GM19463 (cell line): ENCODE measurements around the gene GNA15.
"Not testable (repeated sequence)": the region's sequence is repeated elsewhere in the genome, so short reads cannot be mapped to it uniquely, and the experiment has no call there.

Experiments
- ATAC-seq: cut with Tn5 transposase; IDR thresholded peaks from one replicate; pipeline ENCODE4 v1.9.1; 2021; ENCODE audit warnings: mild to moderate bottlenecking, moderate library complexity; ENCODE audit not compliant: unreplicated experiment

The GNA15 gene

GRCh38 chr19:3171894-3172672 is 36.2 kb downstream of the GNA15 start:
- ATAC-seq: no peak

GRCh38 chr19:3172673-3173000 is 36.8 kb downstream of the GNA15 start:
- not testable (repeated sequence) for ATAC-seq

DNA sequence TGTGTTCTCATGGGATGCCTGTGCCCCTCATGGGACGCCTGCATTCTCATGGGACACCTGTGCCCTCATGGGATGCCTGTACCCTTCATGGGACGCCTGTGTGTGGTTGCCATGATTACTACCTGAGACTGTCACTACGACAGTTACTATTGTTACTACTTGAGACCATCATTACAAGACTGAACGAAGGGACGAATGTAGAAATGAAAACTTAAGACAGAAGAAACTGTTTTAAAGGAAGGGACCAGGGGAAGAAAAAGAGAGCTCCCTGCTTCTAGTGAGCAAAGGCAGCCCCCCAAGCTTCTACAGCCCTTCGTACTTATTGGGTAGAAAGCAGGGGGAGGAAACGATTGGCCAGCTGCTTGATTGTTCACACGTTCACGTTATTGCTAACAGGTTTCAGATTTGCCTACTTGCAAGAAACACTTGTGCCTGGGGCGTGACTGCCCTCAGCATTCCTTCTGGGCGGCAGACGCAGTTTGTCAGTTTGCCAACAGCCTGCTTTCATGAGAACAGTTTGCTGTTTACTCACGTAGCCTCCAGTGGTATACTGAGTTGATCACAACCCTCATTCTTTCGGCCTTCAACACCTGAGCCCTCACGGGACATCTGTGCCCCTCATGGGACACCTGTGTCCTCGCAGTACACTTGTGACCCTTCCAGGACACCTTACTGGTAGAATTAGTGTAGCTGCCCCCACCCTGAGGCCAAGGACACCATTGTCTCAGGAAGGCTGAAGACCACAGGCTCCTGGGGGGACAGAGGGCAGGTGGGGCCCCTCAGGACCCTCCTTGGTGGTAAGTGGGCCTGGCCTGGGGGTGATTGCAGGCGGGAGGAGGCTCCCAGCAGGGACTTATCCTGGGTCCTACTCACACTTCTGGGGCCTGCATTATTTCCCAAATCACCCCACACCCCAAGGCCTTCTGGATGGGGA is 40.2 kb downstream of the GNA15 start:
- no peak for ATAC-seq

GRCh38 chr19:3176715-3177501 is 41.1 kb downstream of the GNA15 start:
- ATAC-seq: no peak

- peak; percentile 54 for ATAC-seq
Measured at GRCh38 chr19:3178377-3178972, 42.6 kb downstream of the GNA15 start, which contains the start of gene S1PR4. TSS of gene S1PR4 (plus strand) at chr19:3178769. CDS start at chr19:3178793, 24 bp downstream.

DNA sequence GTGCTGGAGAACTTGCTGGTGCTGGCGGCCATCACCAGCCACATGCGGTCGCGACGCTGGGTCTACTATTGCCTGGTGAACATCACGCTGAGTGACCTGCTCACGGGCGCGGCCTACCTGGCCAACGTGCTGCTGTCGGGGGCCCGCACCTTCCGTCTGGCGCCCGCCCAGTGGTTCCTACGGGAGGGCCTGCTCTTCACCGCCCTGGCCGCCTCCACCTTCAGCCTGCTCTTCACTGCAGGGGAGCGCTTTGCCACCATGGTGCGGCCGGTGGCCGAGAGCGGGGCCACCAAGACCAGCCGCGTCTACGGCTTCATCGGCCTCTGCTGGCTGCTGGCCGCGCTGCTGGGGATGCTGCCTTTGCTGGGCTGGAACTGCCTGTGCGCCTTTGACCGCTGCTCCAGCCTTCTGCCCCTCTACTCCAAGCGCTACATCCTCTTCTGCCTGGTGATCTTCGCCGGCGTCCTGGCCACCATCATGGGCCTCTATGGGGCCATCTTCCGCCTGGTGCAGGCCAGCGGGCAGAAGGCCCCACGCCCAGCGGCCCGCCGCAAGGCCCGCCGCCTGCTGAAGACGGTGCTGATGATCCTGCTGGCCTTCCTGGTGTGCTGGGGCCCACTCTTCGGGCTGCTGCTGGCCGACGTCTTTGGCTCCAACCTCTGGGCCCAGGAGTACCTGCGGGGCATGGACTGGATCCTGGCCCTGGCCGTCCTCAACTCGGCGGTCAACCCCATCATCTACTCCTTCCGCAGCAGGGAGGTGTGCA is 43.3 kb downstream of the GNA15 start:
- ATAC-seq: peak; percentile 3

DNA sequence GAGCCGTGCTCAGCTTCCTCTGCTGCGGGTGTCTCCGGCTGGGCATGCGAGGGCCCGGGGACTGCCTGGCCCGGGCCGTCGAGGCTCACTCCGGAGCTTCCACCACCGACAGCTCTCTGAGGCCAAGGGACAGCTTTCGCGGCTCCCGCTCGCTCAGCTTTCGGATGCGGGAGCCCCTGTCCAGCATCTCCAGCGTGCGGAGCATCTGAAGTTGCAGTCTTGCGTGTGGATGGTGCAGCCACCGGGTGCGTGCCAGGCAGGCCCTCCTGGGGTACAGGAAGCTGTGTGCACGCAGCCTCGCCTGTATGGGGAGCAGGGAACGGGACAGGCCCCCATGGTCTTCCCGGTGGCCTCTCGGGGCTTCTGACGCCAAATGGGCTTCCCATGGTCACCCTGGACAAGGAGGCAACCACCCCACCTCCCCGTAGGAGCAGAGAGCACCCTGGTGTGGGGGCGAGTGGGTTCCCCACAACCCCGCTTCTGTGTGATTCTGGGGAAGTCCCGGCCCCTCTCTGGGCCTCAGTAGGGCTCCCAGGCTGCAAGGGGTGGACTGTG is 44.0 kb downstream of the GNA15 start:
- ATAC-seq: no peak

DNA sequence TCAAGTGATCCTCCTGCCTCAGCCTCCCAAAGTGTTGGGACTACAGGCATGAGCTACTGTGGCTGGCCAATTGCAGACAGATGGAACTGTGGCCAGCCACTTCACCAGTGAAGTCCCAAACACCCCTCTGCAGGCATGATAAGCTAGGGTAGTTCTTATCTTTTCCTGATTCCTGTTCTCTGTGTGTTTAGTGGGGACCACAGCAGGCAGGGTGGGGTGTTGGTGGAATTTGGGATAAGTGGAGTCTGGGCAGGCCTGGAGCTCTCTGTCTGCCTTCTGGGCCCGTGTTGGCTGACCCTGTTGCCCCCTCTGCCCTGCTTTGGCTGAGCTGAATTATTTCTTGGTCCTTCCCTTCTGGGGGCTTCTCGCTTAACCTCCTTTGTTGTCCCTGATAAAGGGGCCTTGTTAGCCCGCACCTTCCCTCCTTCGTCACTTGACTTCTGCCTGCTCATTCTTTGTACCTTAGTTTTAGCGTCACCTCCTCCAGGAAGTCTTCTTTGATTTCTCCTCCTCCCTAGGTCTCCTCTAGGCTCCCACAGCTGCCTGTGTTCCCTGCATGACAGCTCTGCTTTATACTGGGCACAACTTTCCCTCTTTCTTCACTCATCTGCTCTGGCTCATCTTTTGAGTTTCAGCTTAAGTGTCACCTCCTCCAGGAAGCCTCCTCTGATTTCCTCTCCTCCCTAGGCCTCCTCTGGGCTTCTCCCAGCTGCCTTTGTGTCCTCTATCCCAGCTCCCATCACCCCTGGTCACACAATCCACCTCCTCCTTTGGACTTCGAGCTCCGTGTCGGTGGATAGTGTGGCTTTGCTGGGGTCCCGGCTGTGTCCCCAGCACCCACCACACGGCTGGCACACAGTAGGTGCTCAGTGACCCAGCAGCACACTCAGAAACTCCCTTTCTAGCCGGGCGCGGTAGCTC is 48.1 kb downstream of the GNA15 start:
- ATAC-seq: no peak

DNA sequence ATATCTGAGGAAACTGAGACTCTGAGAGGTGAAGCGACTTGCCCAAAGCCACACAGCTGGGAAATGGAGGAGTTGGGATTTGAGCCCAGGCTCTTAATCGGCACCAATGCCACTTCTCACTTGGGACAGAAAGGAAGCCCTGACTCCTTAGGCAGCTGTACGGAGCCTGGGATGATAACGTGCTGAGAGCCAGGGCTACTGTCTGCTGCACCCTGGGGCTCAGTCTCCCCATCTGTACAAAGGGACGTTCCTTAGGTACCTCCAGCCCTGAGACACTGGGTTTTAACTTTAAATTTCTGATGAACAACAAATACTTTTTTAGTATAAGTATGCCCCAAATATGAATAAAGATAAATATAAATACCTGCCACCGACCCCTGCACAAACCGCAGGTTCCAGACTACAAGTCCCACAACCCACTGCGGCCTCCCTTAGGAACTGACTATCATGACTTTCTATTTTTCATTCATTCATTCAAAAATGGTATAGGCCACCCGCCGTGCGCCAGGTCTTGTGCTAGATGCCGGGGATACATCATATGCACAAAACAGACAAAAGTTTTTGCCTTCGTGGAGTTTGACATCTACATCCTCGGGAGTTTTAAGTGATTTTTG is 49.1 kb downstream of the GNA15 start:
- ATAC-seq: no peak

- ATAC-seq: peak; percentile 78
Measured at GRCh38 chr19:3185461-3186159, 49.8 kb downstream of the GNA15 start, which contains the start of gene NCLN. TSS of gene NCLN (plus strand) at chr19:3185930. CDS start at chr19:3186031, 101 bp downstream.

- peak; percentile 27 for ATAC-seq
Measured at GRCh38 chr19:3186160-3186688, 50.4 kb downstream of the GNA15 start.

- no peak for ATAC-seq
Measured at GRCh38 chr19:3186891-3187661, 51.2 kb downstream of the GNA15 start.

GRCh38 chr19:3187662-3188511 is 52.1 kb downstream of the GNA15 start:
- ATAC-seq: no peak

GRCh38 chr19:3188627-3189596 is 53.1 kb downstream of the GNA15 start:
- no peak for ATAC-seq
